Measurements from ENCODE around the gene VASN.

The VASN gene

GRCh38 chr16:4370151-4370550 lies 1.5 kb upstream of the VASN start:
- no peak for TF ChIP-seq GATA2 (IDR thresholded peaks at IDR 0.05; ENCODE audit: low read depth, low read length)
- no peak for TF ChIP-seq GATA3 (IDR thresholded peaks at IDR 0.05; ENCODE audit: low read depth, low read length)

- TF ChIP-seq GATA2 (IDR thresholded peaks at IDR 0.05; ENCODE audit: low read depth, low read length) (no peak), GATA3 (IDR thresholded peaks at IDR 0.05; ENCODE audit: low read depth, low read length) (no peak)
Measured at GRCh38 chr16:4370570-4371356, 885 bp upstream of the VASN start.

GRCh38 chr16:4372001-4372577 lies 441 bp downstream of the VASN start:
- no peak for TF ChIP-seq GATA3 (IDR thresholded peaks at IDR 0.05; ENCODE audit: low read depth, low read length)
- no peak for TF ChIP-seq GATA2 (IDR thresholded peaks at IDR 0.05; ENCODE audit: low read depth, low read length)

GRCh38 chr16:4372578-4373355 lies 1.1 kb downstream of the VASN start:
- TF ChIP-seq GATA2 (IDR thresholded peaks at IDR 0.05; ENCODE audit: low read depth, low read length) (peak; percentile 57), GATA3 (IDR thresholded peaks at IDR 0.05; ENCODE audit: low read depth, low read length) (no peak)

GRCh38 chr16:4373356-4373908 lies 1.8 kb downstream of the VASN start:
- TF ChIP-seq GATA2 (IDR thresholded peaks at IDR 0.05; ENCODE audit: low read depth, low read length), result peak; percentile 47; the same call in 1 of the 2 replicates
- TF ChIP-seq GATA3 (IDR thresholded peaks at IDR 0.05; ENCODE audit: low read depth, low read length), result no peak

DNA sequence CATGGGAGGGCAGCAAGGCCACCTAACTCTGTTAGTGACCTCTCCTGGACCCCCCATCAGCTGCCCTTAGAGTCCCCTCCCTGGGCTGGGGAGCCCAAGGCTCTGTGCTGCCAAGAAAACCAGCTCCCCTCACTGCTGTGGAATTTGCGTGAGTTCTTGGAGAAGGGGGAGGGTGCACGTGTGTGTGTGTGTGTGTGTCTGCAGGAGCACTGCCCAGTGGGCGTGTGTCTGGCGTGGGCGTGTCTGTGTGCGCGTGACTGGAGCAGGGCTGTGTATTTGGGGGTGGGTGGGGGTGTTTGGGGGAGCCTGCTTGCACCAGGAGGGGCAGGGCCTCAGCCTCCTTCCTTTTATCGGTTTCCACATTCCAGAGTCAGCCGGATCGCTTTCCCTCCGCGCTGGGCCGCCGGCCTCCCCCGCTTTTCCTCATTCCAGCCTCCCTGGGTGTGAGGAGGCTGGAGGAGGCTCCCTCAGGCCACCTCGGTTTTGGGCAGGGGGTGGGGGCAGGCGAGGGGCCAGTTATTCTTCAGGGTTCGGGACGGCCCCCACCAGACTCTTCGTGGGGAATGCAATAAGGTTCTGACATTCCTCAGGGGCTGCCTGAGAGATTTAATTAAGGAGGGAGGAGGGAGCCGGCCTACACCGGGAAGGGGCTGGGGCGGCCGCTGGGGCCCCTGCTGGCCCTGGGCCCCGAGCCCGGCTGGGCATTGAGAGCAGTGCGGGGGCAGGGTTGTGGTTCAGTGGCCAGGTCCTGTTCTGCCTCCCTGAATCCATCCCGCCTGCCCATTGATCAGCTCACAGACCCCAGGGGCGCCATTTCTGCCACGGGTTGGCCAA lies 2.5 kb downstream of the VASN start:
- TF ChIP-seq GATA3 (IDR thresholded peaks at IDR 0.05; ENCODE audit: low read depth, low read length) (no peak), GATA2 (IDR thresholded peaks at IDR 0.05; ENCODE audit: low read depth, low read length) (no peak)

DNA sequence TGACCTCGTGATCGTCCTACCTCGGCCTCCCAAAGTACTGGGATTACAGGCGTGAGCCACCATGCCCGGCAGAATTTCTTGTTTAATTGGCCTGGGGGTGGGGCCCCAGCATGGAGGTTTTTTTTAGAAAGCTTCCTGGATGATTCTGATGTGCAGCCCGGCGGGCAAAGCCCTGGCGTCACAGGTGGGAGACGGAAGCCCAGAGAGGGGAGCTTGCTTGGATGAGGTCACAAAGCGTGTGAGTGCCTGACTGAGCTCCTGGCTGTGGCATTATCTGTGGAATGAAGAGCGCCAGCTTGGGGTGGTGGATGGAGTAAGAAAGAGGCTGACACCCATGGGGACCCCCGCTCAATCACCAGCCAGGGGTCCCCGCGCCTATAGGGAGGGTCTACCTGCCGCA lies 4.1 kb downstream of the VASN start:
- TF ChIP-seq GATA2 (IDR thresholded peaks at IDR 0.05; ENCODE audit: low read depth, low read length) (no peak), GATA3 (IDR thresholded peaks at IDR 0.05; ENCODE audit: low read depth, low read length) (no peak)

GRCh38 chr16:4376126-4376892 lies 4.7 kb downstream of the VASN start:
- no peak for TF ChIP-seq GATA2 (IDR thresholded peaks at IDR 0.05; ENCODE audit: low read depth, low read length)
- TF ChIP-seq GATA3 (IDR thresholded peaks at IDR 0.05; ENCODE audit: low read depth, low read length), result no peak

DNA sequence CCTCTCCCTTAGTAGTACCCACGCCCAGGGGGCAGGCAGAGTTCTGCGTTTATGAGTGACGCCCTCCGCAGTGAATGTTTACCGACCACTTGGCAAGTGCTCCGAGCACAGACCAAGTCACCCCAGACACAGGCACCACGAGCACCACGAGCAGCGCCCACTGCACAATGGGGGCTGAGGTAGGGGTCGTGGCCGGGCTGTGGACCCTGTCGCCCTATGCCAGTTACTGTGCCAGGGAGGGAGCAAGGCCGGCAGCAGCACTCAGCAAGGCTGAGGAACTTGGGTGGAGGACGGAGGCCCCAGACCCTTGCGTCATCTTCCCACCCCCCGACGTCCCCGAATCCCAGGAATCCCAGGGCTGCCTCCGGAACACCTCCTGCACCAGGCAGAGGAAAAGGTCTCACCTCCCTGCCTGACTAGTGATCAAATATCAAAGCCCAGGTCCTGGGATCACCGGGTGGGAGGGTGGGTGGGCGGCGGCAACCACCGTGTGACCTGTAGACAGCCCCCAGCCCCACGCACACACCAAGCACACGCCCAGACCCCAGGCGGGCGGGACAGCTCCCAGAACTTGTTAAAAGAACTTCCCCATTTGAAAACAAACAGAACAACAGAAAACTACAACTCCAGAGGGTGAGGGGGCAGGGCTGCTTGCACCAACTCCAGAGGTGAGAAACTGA lies 5.4 kb downstream of the VASN start:
- TF ChIP-seq GATA3 (IDR thresholded peaks at IDR 0.05; ENCODE audit: low read depth, low read length), result no peak
- no peak for TF ChIP-seq GATA2 (IDR thresholded peaks at IDR 0.05; ENCODE audit: low read depth, low read length)

GRCh38 chr16:4377573-4378154 lies 6.0 kb downstream of the VASN start:
- no peak for TF ChIP-seq GATA2 (IDR thresholded peaks at IDR 0.05; ENCODE audit: low read depth, low read length)
- TF ChIP-seq GATA3 (IDR thresholded peaks at IDR 0.05; ENCODE audit: low read depth, low read length), result no peak

GRCh38 chr16:4378161-4378666 lies 6.6 kb downstream of the VASN start:
- TF ChIP-seq GATA2 (IDR thresholded peaks at IDR 0.05; ENCODE audit: low read depth, low read length) (no peak), GATA3 (IDR thresholded peaks at IDR 0.05; ENCODE audit: low read depth, low read length) (no peak)
